ENCODE results near the gene VWA1.
"Not testable (repeated sequence)": the region's sequence is repeated elsewhere in the genome, so short reads cannot be mapped to it uniquely, and the experiment has no call there.

Gene VWA1

GRCh38 chr1:1440262-1441001 is 4.9 kb downstream of the VWA1 start:
- no peak for TF ChIP-seq Cebpa-rat (IDR thresholded peaks at IDR 0.05)
- Histone ChIP-seq H3K4me2 (peak overlapping the region; percentile 68 to 100 (median 94)), H3K36me3 (peaks cover 0 to 4% (median 0%) of the 10 kb centered on the region in 11 experiments; a peak in 1 of 22 replicates), H3K9ac (peak overlapping the region in 7 of 11 experiments; percentile 7 to 50 (median 22); a peak in 8 of 22 replicates), H3K27ac (no peak overlapping the region), H3K9me3 (replicated peaks in 1 of 11) (no peaks in the 10 kb centered on the region), H3K27me3 (no peaks in the 10 kb centered on the region; a peak in 1 of 22 replicates), H3K4me3 (no peak overlapping the region), H3K4me1 (peaks cover 57 to 69% (median 65%) of the 10 kb centered on the region in 10 experiments), H4K20me1 (peaks cover 0 to 41% (median 28%) of the 10 kb centered on the region in 11 experiments; a peak in 16 of 22 replicates)

GRCh38 chr1:1441002-1441888 is 5.8 kb downstream of the VWA1 start:
- H3K36me3 ChIP-seq, result peaks cover 0 to 4% (median 0%) of the 10 kb centered on the region in 11 experiments; a peak in 1 of 22 replicates
- H3K4me1 ChIP-seq, result peaks cover 53 to 63% (median 60%) of the 10 kb centered on the region in 10 experiments
- H3K27ac ChIP-seq, result peak overlapping the region in 1 of 11 experiments; percentile 32; a peak in 1 of 22 replicates
- H3K9ac ChIP-seq, result peak overlapping the region in 7 of 11 experiments; percentile 9 to 42 (median 21); a peak in 9 of 22 replicates
- no peak for TF ChIP-seq Cebpa-rat (IDR thresholded peaks at IDR 0.05)
- no peaks in the 10 kb centered on the region for H3K9me3 ChIP-seq (replicated peaks in 1 of 11)
- peaks cover 0 to 37% (median 24%) of the 10 kb centered on the region in 11 experiments; a peak in 16 of 22 replicates for H4K20me1 ChIP-seq
- H3K4me3 ChIP-seq, result no peak overlapping the region
- peak overlapping the region; percentile 68 to 100 (median 94) for H3K4me2 ChIP-seq
- no peaks in the 10 kb centered on the region; a peak in 1 of 22 replicates for H3K27me3 ChIP-seq

DNA sequence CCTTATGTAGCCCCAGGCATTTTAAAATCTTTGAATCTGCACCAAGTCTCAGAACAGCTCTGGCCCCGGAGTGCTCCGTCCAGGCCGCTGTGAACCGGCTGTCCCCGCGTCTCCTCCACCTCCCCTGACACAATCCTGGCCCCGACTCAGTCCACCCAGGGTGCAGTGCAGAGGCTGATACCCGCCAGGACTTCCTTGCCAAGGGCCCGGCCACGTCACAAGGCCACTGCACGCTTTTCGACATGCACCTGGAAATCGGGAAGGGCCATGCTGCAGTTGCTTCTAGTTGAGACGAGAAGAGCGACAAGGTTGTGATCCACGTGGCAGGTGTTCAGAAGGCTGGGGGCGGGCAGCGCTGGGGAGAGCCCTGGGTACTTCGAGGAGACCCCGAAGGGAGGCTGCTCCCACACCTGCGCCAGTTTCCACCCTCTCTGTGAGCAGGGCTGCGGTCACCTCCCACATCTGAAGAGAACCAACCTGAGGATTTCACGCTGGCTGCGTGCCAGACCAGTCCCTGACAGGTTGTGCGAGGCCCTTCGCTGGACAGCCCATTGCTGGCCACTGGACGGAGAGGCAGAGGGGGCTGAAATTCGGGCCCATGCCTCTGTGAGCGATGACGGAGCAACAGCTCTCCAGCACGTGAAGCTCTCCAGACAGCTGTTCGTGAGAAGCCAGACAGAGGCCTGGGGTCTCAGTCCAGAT is 6.7 kb downstream of the VWA1 start:
- no peaks in the 10 kb centered on the region for H3K9me3 ChIP-seq (replicated peaks in 1 of 11)
- no peak for TF ChIP-seq Cebpa-rat (IDR thresholded peaks at IDR 0.05)
- peaks cover 0 to 4% (median 0%) of the 10 kb centered on the region in 11 experiments; a peak in 1 of 22 replicates for H3K36me3 ChIP-seq
- peaks cover 0 to 27% (median 14%) of the 10 kb centered on the region in 11 experiments; a peak in 15 of 22 replicates for H4K20me1 ChIP-seq
- peaks cover 43 to 54% (median 50%) of the 10 kb centered on the region in 10 experiments for H3K4me1 ChIP-seq
- no peak overlapping the region for H3K27ac ChIP-seq
- peak overlapping the region in 5 of 11 experiments; percentile 9 to 42 (median 21); a peak in 5 of 22 replicates for H3K9ac ChIP-seq
- no peak overlapping the region for H3K4me3 ChIP-seq
- H3K4me2 ChIP-seq, result peak overlapping the region in 7 of 11 experiments; percentile 68 to 100 (median 95); a peak in 10 of 22 replicates
- H3K27me3 ChIP-seq, result no peaks in the 10 kb centered on the region

DNA sequence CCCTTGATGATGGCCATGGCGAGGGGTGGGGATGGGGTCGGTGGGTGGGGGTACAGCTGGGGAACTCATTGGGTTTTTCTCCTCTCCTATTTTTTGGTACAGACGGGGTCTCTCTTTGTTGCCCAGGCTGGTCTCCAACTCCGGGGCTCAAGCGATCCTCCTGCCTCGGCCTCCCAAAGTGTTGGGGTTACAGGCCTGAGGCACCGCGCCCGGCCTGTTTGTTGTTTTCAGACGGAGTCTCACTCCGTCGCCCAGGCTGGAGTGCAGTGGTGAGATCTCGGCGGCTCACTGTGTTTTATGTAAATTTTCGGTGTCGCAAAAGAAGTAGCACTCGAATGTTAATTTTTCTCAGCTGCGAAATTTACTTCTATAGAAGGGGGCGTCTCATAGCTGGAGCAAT is 11.1 kb downstream of the VWA1 start:
- H4K20me1 ChIP-seq; H3K27ac ChIP-seq; H3K36me3 ChIP-seq; H3K4me2 ChIP-seq; H3K9me3 ChIP-seq (replicated peaks in 1 of 11); H3K4me3 ChIP-seq; H3K9ac ChIP-seq: not testable (repeated sequence)
- Histone ChIP-seq H3K27me3 (peaks cover 0 to 16% (median 9%) of the 10 kb centered on the region in 11 experiments; a peak in 10 of 22 replicates), H3K4me1 (peaks cover 3 to 18% (median 6%) of the 10 kb centered on the region in 10 experiments; a peak in 19 of 20 replicates)

DNA sequence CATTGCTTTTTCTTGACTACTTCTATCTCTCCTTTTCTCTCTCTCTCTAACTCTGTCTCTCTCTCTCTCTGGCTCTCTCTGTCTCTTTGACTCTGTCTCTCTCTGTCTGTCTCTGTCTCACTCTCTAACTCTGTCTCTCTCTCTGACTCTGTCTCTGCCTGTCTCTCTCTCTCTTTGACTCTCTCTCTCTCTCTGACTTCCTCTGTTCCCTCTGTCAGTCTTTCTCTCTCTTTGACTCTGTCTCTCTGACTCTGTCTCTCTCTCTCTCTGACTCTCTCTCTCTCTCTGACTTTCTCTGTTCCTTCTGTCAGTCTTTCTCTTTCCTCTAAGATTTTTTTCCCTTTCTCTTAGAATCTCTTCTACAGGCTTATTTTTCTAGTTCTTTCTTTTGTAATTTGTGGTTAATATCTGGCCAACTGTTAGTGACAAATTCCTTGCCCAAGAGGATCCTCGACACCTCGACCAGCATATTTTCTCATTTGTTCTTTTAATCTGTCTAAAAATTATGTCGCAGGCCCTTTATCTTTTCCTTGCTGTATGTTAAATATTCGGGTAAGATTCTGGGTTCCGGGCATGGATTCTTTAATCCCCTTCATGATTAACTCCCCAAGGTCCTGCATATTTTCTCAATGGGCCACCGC is 13.7 kb downstream of the VWA1 start, which contains the start of gene ATAD3C:
Gene ATAD3C, plus strand, starts transcription at position 591 of the 641 bp plus-strand sequence. CDS start 995 bp downstream, outside the sequence.
- H3K9ac ChIP-seq, result peak within 1 kb of the TSS in 1 of 11 experiments; percentile 17; a peak in 2 of 22 replicates
- H3K27me3 ChIP-seq, result peaks cover 0 to 16% (median 9%) of the 10 kb centered on the region in 11 experiments; a peak in 10 of 22 replicates
- H3K36me3 ChIP-seq, result no peaks in the 10 kb centered on the region
- H3K4me3 ChIP-seq, result no peak within 1 kb of the TSS
- H3K27ac ChIP-seq, result no peak within 1 kb of the TSS
- TF ChIP-seq Cebpa-rat (IDR thresholded peaks at IDR 0.05), result no peak
- H3K4me1 ChIP-seq, result peaks cover 0 to 14% (median 0%) of the 10 kb centered on the region in 10 experiments; a peak in 2 of 20 replicates
- peak within 1 kb of the TSS in 2 of 11 experiments; percentile 1 to 19; a peak in 2 of 22 replicates for H3K4me2 ChIP-seq
- H3K9me3 ChIP-seq (replicated peaks in 1 of 11), result no peaks in the 10 kb centered on the region
- H4K20me1 ChIP-seq, result no peaks in the 10 kb centered on the region

GRCh38 chr1:1450616-1451015 is 15.1 kb downstream of the VWA1 start:
- Histone ChIP-seq H3K27me3 (peaks cover 0 to 16% (median 9%) of the 10 kb centered on the region in 11 experiments; a peak in 10 of 22 replicates), H3K4me1 (peaks cover 0 to 14% (median 0%) of the 10 kb centered on the region in 10 experiments; a peak in 2 of 20 replicates)
- H3K9me3 ChIP-seq (replicated peaks in 1 of 11); H3K4me3 ChIP-seq; H3K27ac ChIP-seq; H3K36me3 ChIP-seq; H3K9ac ChIP-seq; H3K4me2 ChIP-seq; H4K20me1 ChIP-seq: not testable (repeated sequence)

GRCh38 chr1:1451696-1452364 is 16.3 kb downstream of the VWA1 start:
- no peaks in the 10 kb centered on the region for H4K20me1 ChIP-seq
- H3K27ac ChIP-seq, result no peak overlapping the region
- no peaks in the 10 kb centered on the region for H3K9me3 ChIP-seq (replicated peaks in 1 of 11)
- H3K4me1 ChIP-seq, result peaks cover 0 to 14% (median 0%) of the 10 kb centered on the region in 10 experiments; a peak in 2 of 20 replicates
- TF ChIP-seq Cebpa-rat (IDR thresholded peaks at IDR 0.05), result no peak
- no peak overlapping the region for H3K9ac ChIP-seq
- H3K27me3 ChIP-seq, result peaks cover 0 to 16% (median 9%) of the 10 kb centered on the region in 11 experiments; a peak in 10 of 22 replicates
- no peak overlapping the region for H3K4me3 ChIP-seq
- no peaks in the 10 kb centered on the region for H3K36me3 ChIP-seq
- H3K4me2 ChIP-seq, result no peak overlapping the region

DNA sequence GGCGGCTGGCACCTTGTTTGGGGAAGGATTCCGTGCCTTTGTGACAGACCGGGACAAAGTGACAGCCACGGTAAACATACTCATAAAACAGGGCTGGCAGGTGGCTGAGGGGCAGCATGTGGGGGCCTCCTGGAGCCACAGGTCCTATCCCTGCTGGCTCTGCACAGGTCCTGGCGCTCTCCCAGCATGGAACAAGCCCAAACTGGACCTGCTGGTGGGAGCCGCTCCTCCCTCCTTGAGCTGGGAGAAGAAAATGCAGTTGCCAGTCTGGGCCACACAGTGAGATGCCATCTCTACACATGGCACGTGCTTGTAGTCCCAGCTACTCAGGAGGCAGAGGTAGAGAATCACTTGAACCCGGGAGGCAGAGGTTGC is 16.9 kb downstream of the VWA1 start:
- peaks cover 0 to 16% (median 9%) of the 10 kb centered on the region in 11 experiments; a peak in 10 of 22 replicates for H3K27me3 ChIP-seq
- not testable (repeated sequence) for H3K36me3 ChIP-seq; H3K9me3 ChIP-seq (replicated peaks in 1 of 11); H3K4me3 ChIP-seq; H3K27ac ChIP-seq; H4K20me1 ChIP-seq; H3K4me2 ChIP-seq; H3K9ac ChIP-seq
- H3K4me1 ChIP-seq, result peaks cover 0 to 14% (median 0%) of the 10 kb centered on the region in 10 experiments; a peak in 2 of 20 replicates
